ENCODE measurements around the gene RBM8A.

The RBM8A gene

GRCh38 chr1:145871994-145872924, 55.0 kb downstream of the RBM8A start:
- DNase-seq, result peak; percentile 53

Measured in midbrain (tissue), 1 donor.